Hematopoietic multipotent progenitor cell treated with erythropoietin and hydrocortisone succinate and interleukin-3 and kit ligand, for 17 days (in vitro differentiated cells): ENCODE results near the gene PYHIN1.
"Not testable (repeated sequence)": the region's sequence is repeated elsewhere in the genome, so short reads cannot be mapped to it uniquely, and the experiment has no call there.

ENCODE experiments used
- DNase-seq: peaks from one replicate; pipeline ENCODE4 v3.0.0-alpha.2; 2015; ENCODE audit warnings: low spot score

PYHIN1 gene

GRCh38 chr1:158983235-158983634 is 51.9 kb downstream of the PYHIN1 start:
- DNase-seq = no peak

DNA sequence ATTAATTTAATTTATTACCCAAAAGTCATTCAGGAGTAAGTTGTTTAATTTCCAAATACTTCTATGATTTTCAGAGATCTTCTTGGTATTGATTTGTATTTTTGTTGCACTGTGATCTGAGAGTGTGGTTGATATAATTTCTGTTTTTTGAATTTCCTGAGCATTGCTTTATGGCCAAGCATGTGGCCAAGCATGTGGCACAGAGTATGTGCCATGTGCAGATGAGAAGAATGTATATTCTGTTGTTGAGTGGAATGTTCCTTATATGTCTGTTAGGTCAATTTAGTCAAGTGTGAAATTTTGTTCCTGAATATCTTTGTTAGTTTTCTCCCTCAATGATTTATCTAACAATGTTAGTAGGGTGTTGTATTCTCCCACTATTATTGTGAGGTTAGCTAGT is 53.0 kb downstream of the PYHIN1 start:
- DNase-seq = no peak

DNA sequence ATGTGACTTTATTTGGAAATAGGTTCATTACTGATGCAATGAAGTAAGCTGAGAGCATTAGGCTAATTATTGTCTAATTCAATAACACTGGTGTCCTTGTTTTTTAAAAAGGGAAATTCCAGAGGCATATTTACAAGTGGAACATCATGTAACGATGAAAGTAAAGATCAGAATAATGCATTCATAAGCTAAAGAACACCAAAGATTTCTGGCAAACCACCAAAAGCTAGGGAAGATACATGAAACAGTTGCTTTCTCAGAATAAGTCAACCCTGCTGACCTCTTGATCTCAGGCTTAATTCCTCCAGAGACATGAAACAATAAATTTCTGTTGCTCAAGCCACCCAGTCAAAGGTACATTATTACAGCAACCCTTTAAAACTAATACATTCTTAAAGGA is 58.1 kb downstream of the PYHIN1 start:
- no peak for DNase-seq

DNA sequence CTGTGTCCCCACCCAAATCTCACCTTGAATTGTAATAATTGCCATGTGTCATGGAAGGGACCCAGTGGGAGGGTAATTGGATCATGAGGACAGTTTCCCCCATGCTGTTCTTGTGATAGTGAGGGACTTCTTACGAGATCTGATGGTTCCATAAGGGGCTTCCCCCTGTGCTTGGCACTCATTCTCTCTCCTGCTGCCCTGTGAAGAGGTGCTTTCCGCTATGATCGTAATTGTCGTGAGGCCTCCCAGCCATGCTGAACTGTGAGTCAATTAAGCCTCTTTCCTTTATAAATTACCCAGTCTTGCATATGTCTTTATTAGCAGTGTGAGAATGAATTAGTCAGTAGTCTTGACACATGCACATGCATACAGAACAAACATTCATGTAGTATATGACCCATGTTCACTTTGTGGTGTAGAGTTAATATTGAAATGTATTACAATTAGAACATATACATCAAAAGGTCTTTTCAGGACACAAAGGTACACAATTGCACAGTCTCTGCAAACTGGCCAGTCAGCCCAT is 61.5 kb downstream of the PYHIN1 start:
- no peak for DNase-seq

- DNase-seq = no peak
Measured at GRCh38 chr1:158996998-158997397, 65.6 kb downstream of the PYHIN1 start.

DNA sequence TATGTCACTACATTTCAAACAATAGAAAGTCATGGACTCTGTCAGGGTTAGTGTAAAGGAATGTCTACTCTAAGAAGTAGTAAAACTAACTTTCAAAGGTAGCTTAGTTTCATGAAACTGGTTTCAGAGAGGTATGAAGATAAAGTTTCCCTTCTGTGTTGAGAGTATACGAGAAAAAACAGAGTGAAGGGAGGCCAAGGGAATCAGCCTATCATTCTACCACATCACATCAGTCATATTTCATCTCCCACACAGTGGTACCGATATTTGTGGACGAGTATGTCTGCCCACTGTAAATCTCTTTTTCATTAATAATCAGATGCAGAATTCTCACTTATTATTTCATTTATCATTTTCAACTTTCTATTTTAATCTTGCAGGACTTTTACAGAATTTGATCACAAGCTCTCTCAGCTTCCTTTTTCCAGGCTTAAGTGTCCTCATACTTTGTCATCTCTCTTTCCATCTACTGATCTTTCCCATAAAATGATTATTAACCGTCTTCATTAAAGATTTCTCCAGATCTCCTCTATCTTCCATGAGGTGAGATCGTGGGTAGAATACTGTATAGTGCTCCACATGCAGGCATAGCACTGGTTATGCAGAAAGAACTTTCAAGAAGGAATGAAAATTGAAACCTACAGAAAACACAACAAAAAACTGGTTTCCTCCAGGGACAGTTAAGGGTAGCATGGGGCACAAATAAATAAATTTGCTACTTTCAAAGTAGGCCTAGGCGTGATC is 66.9 kb downstream of the PYHIN1 start:
- no peak for DNase-seq

DNA sequence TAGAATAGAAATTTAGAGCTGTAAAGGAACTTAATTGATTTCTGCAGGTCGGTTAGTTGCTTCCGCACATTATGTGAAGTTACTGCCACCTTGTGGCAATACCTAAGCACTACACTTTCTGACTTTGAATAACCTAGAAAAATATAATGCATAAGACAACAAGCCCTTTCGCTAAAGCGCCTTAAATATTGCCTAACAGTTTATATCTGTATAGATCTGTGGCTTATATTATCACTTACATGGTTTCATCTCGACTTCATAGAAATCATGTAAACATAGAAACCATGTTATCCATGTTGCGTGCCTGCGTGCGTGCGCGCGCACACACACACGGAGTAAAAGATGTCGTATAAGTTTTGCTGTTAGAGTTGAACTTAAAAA is 67.4 kb downstream of the PYHIN1 start:
- peak; percentile 73 for DNase-seq

DNA sequence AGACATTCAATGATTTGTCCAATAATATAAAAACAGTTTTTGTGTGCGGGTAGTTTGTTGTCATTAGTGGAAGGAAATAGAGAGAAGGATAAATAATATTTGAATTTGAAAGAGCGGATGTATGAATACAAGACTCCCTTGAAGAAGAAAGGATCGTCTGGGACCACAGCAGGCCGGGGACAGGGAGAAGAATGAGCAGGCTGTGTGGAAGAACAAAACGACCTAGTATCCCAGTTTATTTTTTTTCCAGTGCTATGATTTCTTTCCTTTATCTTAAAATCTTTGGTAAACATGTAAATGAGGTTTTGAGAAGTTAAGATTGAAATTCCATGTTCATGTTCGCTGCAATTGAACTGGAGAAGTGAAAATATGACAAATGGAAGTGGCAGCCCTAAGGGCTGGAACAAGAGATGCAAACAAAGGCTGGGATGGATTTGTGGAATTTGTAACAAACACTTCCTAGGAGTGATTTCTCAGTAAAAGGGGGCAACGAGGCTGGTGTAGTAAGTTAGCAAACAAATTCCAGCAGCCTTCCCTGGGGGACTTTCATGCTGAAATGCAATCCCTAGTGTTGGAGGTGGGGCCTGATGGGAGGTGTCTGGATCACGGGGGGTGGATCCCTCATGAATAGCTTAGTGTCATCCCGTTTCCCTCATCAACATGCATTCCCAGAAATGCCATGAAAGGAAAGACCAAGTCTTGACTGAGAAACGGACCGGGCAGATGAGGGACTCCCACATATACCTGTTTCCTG is 68.1 kb downstream of the PYHIN1 start:
- no peak for DNase-seq

DNA sequence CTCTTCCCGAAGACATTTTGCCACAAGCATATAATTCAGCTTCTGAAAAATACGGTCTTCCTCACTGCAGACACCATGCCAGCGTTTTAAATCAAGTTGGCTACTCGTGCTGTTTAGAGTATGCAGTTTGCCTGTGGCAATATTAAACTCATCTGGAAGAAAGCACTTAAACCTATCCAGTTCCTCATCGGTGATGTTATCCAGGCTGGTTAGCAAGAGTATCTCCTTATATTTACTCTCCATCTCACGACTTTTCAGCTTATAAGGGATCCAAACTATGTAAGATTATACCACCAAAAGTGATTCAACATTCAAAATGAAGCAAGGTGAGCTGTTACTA is 68.7 kb downstream of the PYHIN1 start:
- no peak for DNase-seq

GRCh38 chr1:159000625-159001024 is 69.3 kb downstream of the PYHIN1 start:
- DNase-seq = no peak

DNA sequence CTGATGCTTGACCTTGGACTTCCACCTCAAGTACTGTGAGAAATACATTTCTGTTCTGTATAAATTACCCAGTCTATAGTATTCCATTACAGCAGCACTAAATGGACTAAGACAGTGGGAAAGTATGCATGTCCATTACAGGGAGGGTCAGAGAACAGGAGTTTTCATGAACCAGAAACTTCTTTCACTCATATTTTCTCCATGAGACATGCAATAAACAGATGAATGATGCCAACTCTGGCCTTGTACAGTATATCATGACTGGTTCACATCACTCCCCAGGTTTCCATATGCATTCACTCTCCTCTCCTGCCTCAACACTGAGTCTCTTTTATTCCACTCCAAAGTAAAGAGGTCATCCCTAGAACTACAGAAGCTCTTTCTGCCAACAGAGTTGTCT is 73.8 kb downstream of the PYHIN1 start:
- DNase-seq = no peak

DNA sequence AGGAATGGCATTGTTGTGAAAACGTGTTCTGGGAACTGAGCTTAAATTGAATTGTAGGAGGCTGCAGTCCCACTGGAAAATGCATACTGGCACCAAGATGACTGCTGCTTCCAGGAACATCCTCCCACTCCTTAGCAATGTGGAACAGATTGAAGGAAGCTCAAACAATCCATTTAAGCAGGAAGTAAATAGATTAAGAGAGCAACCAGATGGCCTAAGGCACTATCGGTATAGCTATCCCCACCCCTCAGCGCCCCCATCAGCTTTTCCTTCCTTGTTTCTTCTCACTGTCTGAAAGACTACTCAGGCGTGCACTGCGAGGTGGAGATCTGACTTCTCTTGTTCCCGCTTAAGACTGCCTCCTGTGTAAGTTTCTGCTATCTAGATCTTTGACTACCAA is 74.3 kb downstream of the PYHIN1 start:
- no peak for DNase-seq

DNA sequence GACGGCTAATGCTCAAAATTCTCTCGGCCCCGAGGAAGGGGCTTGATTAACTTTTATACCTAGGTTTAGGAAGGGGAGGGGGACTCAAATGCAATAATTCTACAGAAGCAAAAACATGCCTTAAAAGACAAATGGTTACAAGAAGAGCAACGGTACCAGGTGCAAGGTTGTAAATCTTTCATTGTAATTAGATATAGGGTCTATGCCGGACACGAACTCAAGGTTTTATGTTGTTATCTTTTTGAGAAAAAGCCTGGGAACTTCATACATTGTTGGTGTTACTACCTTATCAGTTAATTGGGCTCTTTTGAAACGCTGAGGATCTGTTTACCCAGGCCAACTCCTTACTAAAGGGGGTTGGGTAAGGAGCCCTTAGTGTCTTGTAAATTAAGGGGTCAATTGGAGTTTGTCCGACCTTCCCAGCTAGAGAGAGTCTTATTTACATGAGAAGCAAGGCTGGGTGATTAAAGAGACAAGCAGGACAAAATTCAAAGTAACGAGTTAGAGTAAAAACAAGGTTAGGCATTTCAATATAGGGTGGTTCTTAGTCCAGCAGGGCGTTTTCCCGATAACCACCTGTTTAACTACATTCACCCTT is 75.0 kb downstream of the PYHIN1 start:
- DNase-seq = not testable (repeated sequence)

DNA sequence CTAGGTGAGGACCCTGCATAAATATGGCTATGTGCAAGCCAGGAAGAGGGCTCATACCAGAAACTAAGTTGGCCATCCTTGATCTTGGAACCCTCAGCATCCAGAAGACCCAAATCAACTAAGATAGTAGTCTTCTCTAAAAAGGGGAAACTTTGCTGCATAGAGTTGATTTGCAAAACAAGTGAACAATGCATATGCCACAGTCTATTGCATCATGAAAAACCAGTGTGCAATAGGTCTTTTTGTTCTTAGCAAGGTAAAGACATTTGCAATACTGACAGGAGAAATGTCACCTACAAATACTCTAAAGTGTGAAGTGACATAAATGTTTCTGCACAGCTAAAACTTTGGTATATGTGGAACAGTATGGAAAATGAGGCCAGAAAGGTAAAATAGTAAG is 76.4 kb downstream of the PYHIN1 start:
- DNase-seq = no peak

- DNase-seq = no peak
Measured at GRCh38 chr1:159008744-159009188, 77.4 kb downstream of the PYHIN1 start.

DNA sequence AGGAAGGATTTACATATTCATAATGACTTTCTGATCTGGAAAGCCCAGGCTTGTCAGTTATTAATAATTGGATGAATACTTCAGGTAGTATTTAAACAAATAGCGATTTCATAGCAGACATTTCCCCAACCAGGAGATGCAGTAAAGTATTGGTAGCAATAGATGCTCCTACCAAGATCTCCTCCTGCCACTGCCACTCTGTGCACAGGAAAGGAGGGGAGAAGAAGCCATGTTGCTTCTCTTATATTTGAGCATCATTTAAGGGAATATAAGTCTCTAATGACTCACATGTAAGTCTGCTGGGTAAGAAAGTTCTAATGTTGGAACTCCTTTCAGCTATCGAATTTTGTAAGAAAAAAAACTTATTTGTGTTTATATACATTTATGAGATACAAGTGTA is 77.9 kb downstream of the PYHIN1 start:
- no peak for DNase-seq

DNA sequence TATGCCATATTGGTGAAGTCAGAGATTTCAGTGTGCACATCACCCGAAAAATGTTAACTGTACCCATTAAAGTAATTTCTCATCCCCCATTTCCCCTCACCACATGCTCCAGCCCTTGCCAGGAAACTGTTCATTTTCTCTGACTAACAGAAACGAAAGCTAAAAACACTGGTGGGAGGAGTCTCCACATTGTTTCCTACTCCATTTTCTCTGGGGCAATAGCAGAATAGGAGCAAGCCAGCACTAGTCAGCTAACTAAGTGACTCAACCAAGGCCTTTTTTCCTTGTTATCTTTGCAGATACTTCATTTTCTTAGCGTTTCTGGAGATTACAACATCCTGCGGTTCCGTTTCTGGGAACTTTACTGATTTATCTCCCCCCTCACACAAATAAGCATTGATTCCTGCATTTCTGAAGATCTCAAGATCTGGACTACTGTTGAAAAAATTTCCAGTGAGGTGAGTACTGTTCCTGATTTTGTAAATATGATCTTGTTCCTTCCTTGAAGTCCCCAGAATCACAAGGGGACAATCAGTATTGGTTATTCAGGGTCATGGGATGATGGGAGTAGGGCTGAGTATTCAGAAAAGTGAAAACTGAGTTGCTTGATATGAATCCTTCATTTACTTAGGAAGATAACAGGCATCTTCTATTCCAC is 78.5 kb downstream of the PYHIN1 start, which contains the start of gene IFI16:
TSS of gene IFI16 (plus strand) at position 204 of the 658 bp plus-strand sequence. CDS start 4,774 bp downstream, outside the sequence.
- no peak for DNase-seq

GRCh38 chr1:159010391-159010790 is 79.0 kb downstream of the PYHIN1 start:
- no peak for DNase-seq

- not testable (repeated sequence) for DNase-seq
Measured at GRCh38 chr1:159011001-159011400, 79.6 kb downstream of the PYHIN1 start.

DNA sequence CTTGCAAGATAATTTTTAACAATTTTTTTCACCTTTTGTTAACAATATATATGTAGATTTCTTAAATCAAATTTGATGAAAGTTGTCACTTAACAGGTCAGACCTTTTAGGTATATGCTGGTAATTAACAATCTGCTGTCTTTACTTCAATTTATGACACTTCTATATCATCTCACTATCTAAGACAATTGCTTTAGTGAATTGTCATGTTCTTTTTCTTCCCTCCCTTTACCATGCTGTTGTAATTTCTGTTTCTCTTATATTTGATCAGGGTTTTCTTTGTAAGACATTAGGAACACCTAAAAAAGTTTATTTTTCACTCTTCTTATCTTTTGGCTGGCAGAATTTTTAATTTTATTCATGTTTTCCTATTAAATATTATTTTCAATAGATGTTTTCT is 80.4 kb downstream of the PYHIN1 start:
- no peak for DNase-seq

- no peak for DNase-seq
Measured at GRCh38 chr1:159012495-159012894, 81.1 kb downstream of the PYHIN1 start.

- DNase-seq = no peak
Measured at GRCh38 chr1:159014003-159014571, 82.7 kb downstream of the PYHIN1 start.
